ENCODE data around the gene MRPL28.
A peak's percentile ranks its signal among the peaks of the same experiment; 100 is the strongest.

Gene MRPL28

DNA sequence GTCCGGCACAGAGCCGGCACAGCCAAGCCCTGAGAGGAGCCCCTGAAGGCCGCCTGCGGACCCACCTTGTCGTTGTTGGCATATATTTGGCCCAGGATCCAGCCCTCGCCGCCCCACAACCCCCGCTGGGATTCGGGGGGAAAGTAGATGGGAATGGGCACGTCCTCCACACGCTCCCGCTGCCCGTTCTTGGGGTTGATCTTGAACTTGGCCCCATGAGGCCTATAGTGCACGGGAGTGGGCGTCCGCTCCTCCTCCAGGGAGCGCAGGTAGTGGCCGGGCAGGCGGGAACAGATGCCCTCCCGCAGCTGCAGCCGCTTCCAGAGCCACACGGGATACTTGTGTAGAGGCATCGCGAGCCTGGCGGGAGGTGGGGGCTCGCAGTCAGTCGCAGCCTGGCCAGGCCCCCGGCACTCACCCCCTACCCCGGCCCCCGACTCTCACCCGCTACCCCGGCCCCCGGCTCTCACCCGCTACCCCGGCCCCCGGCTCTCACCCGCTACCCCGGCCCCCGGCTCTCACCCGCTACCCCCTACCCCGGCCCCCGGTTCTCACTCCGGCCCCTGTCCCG is 387 bp downstream of the MRPL28 start:
- no peak for DNase-seq (ENCODE audit: low read depth)
- peak overlapping the region; percentile 45 for H3K4me3 ChIP-seq (ENCODE audit: low read length)
- TF ChIP-seq, protein P1, sequence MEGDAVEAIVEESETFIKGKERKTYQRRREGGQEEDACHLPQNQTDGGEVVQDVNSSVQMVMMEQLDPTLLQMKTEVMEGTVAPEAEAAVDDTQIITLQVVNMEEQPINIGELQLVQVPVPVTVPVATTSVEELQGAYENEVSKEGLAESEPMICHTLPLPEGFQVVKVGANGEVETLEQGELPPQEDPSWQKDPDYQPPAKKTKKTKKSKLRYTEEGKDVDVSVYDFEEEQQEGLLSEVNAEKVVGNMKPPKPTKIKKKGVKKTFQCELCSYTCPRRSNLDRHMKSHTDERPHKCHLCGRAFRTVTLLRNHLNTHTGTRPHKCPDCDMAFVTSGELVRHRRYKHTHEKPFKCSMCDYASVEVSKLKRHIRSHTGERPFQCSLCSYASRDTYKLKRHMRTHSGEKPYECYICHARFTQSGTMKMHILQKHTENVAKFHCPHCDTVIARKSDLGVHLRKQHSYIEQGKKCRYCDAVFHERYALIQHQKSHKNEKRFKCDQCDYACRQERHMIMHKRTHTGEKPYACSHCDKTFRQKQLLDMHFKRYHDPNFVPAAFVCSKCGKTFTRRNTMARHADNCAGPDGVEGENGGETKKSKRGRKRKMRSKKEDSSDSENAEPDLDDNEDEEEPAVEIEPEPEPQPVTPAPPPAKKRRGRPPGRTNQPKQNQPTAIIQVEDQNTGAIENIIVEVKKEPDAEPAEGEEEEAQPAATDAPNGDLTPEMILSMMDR (conservative IDR thresholded peaks at IDR 0.05; ENCODE audit: low read length), result no peak

DNA sequence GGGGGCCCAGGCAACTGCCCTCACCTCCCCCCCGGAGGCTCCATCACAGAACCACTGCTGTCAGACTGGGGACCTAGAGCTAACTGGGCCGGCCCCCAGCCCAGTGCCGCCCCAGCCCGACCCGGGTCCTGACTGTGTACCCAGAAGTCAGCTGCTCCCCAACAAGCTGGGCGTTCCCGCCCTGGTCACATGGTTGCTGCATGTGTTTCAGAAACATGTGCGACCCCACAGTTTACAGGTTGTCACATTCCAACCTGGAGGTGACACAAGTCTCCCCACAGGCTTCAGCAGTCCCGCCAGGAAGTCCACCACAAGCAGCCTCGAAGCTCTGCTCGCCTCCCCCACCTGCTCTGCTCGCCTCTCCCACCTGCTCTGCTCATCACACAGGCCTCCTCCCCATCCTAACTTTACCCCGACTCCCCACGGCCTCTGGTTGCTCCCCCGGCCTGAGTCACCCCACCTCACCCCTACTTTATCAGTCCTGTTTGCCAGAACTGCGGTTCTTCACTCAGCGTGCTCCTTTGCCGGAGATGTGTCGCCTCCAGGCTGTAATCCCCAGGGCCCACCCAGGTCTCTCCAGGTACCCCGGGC is 968 bp downstream of the MRPL28 start:
- H3K4me3 ChIP-seq (ENCODE audit: low read length), result peak overlapping the region; percentile 45
- TF ChIP-seq, protein P1 (conservative IDR thresholded peaks at IDR 0.05; ENCODE audit: low read length), result no peak
- DNase-seq (ENCODE audit: low read depth), result no peak

DNA sequence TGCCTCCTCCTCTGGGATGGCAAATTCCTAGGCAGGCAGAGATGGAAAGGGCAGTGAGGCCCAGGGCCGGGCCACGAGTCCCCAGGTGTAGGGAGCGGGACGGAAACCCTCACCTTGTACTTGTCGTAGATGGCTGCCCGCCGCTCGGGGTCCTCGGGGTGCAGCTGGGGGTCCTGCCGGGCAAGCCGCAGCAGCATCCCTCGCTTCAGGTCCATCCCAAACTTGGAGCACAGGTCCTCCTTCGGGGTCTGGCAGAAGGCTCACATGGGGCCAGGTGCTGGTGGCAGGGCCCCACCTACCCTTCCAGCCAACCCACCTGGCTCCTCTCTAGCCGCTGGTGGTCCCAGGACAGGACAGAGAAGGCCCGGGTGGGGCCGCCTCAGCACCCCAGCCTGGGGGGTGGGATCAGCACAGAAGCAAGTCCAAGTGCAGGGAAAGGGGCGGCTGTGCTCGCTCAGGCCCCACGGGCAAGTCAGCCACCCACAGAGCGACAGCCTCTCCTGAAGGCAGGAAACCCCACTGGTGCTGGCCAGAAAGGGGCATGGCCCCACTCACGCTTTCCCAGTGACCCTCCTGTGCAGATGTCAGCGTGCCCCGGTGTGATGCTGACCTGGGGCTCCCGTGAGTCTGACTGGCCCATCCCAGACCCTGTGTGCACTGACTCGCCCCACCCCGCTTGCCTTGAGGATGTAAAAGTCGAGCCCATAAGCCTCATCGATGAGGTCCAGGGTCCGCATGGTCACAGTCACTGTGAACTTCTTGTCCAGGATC is 1.8 kb downstream of the MRPL28 start:
- TF ChIP-seq, protein P1 (conservative IDR thresholded peaks at IDR 0.05; ENCODE audit: low read length), result no peak
- DNase-seq (ENCODE audit: low read depth), result no peak
- H3K4me3 ChIP-seq (ENCODE audit: low read length), result no peak overlapping the region

DNA sequence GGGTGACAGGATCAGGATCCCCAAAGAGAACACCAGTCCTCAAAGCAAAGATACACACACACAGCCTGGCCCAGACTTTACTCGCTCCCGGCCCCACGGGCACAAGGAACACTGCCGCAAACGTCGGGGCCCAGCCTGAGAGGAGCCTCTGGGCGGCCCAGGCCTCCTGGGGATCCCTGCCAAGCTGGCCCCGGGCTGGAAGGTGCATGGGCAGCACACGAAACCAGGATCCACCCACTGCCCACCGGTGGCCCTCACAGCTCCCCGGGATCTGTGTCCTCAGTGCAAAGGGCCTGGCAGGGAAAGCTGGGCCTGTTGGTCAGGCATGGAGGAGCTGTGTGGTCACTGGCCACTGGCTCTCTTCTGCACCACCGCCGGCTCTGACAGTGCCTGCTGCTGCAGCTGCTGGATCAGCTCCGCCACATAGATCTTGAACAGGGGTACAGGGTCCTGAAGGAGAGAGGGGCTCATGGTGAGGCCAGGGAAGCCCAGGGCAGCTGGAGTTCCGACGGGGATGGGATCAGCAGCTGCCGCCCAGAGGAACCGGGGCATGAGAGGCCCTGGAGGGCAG is 2.9 kb downstream of the MRPL28 start:
- DNase-seq (ENCODE audit: low read depth), result no peak
- TF ChIP-seq, protein P1 (conservative IDR thresholded peaks at IDR 0.05; ENCODE audit: low read length), result no peak
- no peak overlapping the region for H3K4me3 ChIP-seq (ENCODE audit: low read length)

DNA sequence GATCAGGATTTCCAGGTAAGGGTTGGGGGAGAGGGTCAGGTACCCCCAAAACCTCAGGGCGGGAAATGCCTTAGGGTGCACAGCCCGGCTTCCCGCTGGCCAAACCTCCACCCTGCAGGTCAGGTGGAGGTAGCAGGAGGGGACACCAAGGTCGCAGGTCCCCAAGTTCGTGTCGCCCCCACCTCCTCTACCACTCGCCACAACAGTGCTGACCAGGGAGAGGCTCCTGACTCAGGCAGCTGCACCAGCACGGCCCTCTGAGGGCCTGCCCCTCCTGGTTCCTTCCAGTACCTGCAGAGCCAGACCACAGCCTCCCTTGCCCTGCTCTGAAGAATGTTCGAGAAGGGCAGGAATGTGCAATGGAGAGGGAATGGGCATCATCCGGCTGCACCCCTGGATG is 3.9 kb downstream of the MRPL28 start:
- TF ChIP-seq, protein P1 (conservative IDR thresholded peaks at IDR 0.05; ENCODE audit: low read length), result no peak
- H3K4me3 ChIP-seq (ENCODE audit: low read length), result no peak overlapping the region
- no peak for DNase-seq (ENCODE audit: low read depth)

DNA sequence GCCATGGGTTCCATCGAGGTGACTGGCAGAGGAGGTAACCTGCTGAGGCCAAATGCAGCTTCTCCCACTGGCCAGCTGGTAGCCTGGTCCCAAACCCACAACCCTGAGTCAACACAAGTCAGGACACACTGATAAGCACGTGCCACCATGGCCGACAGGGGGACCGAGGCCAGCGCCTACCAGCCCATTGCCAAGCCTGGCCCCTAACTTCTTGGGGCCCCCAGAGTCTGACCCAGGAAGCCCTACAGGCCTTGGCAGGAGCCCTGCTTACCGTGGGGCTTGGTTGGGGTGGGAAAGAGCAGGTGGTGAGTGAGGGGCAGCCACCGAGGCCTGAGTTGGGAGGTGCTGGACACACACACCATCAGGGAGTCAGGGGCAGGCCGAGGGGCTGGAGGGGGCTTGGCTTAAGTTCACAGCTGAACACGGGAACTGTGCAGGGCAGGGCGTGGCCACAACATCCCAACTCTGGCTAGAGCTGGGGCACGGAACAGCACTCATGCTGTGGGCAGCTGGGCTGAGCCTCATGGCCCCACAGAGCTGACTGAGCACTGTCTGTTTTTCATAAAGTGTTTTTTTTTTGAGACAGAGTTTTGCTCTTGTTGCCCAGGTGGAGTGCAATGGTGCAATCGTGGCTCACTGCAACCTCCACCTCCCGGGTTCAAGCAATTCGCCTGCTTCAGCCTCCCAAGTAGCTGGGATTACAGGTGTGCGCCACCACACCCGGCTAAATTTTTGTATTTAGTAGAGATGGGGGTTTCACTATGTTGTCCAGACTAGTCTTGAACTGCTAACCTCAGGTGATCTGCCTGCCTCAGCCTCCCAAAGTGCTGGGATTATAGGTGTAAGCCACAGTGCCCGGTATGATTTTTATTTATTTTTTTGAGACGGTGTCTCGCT is 5.5 kb downstream of the MRPL28 start:
- H3K4me3 ChIP-seq (ENCODE audit: low read length), result no peak overlapping the region
- DNase-seq (ENCODE audit: low read depth), result no peak
- TF ChIP-seq, protein P1 (conservative IDR thresholded peaks at IDR 0.05; ENCODE audit: low read length), result no peak

Measured in AG10803 (cell line).